ENCODE results near the gene TMEM214.

TMEM214 gene

GRCh38 chr2:27032495-27033252 is at the start of gene TMEM214:
TSS of gene TMEM214 (plus strand) at chr2:27032965. CDS start at chr2:27033016, 51 bp downstream.
- DNase-seq = peak; percentile 82

GRCh38 chr2:26983746-26984145 is 49.0 kb upstream of the TMEM214 start:
- no peak for DNase-seq

GRCh38 chr2:26985807-26986206 is 47.0 kb upstream of the TMEM214 start:
- no peak for DNase-seq

GRCh38 chr2:26986576-26986975 is 46.2 kb upstream of the TMEM214 start:
- no peak for DNase-seq

- DNase-seq = no peak
Measured at GRCh38 chr2:26988058-26988860, 44.5 kb upstream of the TMEM214 start.

- DNase-seq = no peak
Measured at GRCh38 chr2:26989156-26989555, 43.6 kb upstream of the TMEM214 start.

- no peak for DNase-seq
Measured at GRCh38 chr2:26991717-26992116, 41.0 kb upstream of the TMEM214 start.

GRCh38 chr2:26993768-26994167 is 39.0 kb upstream of the TMEM214 start:
- no peak for DNase-seq

- no peak for DNase-seq
Measured at GRCh38 chr2:26994983-26995382, 37.8 kb upstream of the TMEM214 start.

GRCh38 chr2:26997394-26997793 is 35.4 kb upstream of the TMEM214 start:
- no peak for DNase-seq

GRCh38 chr2:26998323-26998722 is 34.4 kb upstream of the TMEM214 start:
- DNase-seq = no peak

- DNase-seq = no peak
Measured at GRCh38 chr2:27000228-27000627, 32.5 kb upstream of the TMEM214 start.

- no peak for DNase-seq
Measured at GRCh38 chr2:27000995-27001394, 31.8 kb upstream of the TMEM214 start.

GRCh38 chr2:27001950-27002349 is 30.8 kb upstream of the TMEM214 start:
- DNase-seq = no peak

GRCh38 chr2:27003007-27003406 is 29.8 kb upstream of the TMEM214 start:
- DNase-seq = no peak

- no peak for DNase-seq
Measured at GRCh38 chr2:27003857-27004256, 28.9 kb upstream of the TMEM214 start.

GRCh38 chr2:27006602-27007415 is 26.0 kb upstream of the TMEM214 start:
- no peak for DNase-seq

GRCh38 chr2:27007416-27008374 is 25.1 kb upstream of the TMEM214 start:
- no peak for DNase-seq

- DNase-seq = no peak
Measured at GRCh38 chr2:27008678-27009077, 24.1 kb upstream of the TMEM214 start.

GRCh38 chr2:27009083-27009482 is 23.7 kb upstream of the TMEM214 start:
- DNase-seq = no peak

- no peak for DNase-seq
Measured at GRCh38 chr2:27009716-27010115, 23.0 kb upstream of the TMEM214 start.

- DNase-seq = no peak
Measured at GRCh38 chr2:27010139-27010538, 22.6 kb upstream of the TMEM214 start.
